ENCODE results near the gene LY86.

DNA sequence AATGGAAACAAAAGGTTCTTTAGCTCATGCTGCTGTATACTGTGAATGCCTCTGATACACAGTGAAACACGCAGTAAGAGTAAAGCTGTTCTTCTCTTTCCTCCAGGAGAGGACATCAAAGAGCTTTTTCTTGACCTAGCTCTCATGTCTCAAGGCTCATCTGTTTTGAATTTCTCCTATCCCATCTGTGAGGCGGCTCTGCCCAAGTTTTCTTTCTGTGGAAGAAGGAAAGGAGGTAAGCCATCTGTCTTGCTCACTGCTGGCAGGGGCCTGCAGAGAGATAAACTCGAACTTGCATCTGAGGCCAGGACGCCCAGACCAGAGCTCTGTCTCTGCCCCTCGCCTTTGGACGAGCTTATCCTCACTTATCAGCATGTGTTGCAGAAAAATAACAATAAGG is 37.7 kb downstream of the LY86 start:
- TF ChIP-seq POLR2A (IDR thresholded peaks at IDR 0.05): no peak
- no peak for TF ChIP-seq EP300 (IDR thresholded peaks at IDR 0.05)
- TF ChIP-seq, protein P1, sequence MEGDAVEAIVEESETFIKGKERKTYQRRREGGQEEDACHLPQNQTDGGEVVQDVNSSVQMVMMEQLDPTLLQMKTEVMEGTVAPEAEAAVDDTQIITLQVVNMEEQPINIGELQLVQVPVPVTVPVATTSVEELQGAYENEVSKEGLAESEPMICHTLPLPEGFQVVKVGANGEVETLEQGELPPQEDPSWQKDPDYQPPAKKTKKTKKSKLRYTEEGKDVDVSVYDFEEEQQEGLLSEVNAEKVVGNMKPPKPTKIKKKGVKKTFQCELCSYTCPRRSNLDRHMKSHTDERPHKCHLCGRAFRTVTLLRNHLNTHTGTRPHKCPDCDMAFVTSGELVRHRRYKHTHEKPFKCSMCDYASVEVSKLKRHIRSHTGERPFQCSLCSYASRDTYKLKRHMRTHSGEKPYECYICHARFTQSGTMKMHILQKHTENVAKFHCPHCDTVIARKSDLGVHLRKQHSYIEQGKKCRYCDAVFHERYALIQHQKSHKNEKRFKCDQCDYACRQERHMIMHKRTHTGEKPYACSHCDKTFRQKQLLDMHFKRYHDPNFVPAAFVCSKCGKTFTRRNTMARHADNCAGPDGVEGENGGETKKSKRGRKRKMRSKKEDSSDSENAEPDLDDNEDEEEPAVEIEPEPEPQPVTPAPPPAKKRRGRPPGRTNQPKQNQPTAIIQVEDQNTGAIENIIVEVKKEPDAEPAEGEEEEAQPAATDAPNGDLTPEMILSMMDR (IDR thresholded peaks at IDR 0.05): no peak
